Sciatic nerve (tissue), 2 donors: ENCODE results near the gene SHROOM1. TPM values are rescaled to one million over a fixed set of nuclear protein-coding genes. Genes with fewer than 3 reads are reported as not detected.

ENCODE experiments used
- ATAC-seq: fragments of 200-7000 bp; cut with Tn5 transposase; one replicate; pipeline ENCODE4 v1.9.1; 2020; ENCODE audit warnings: mild to moderate bottlenecking, moderate library complexity
- DNase-seq: peaks from one replicate; pipeline ENCODE4 v3.0.0-alpha.2; 2020; ENCODE audit warnings: low spot score
- intact Hi-C: fragments of 100-400 bp; cut with DNase I; formaldehyde crosslinking; loops from one replicate; pipeline ENCODE4 v1.14.2; 2022
- total RNA-seq: library from RNA; stranded (reverse); fragmentation: NEBNext Ultra II Directional; extraction: Animal tissue kit (Norgen Biotek cat#: 25700); gene quantifications from one replicate; pipeline ENCODE4 v1.2.1, GENCODE V29; 2021
- donor health status: DM: no; HTN: no; CAD: no.
- donor health status: DM: no; HTN: no; CAD: no.

The SHROOM1 gene
- total RNA-seq, 1 donor from 2014 or later, result 33.3 TPM

GRCh38 chr5:132854301-132854700, 23.9 kb upstream of the SHROOM1 start:
- intact Hi-C loops, result no loop called here
- ATAC-seq (no peak), DNase-seq (no peak)

GRCh38 chr5:132853790-132854189, 23.3 kb upstream of the SHROOM1 start:
- intact Hi-C loops, result no loop called here
- DNase-seq, result no peak
- no peak for ATAC-seq

- intact Hi-C loops, result no loop called here
- ATAC-seq (no peak), DNase-seq (no peak)
These were observed 22.9 kb upstream of the SHROOM1 start for GRCh38 chr5:132853323-132853722.

GRCh38 chr5:132850066-132850465, 19.6 kb upstream of the SHROOM1 start:
- intact Hi-C loops, result no loop called here
- ATAC-seq (no peak), DNase-seq (no peak)

GRCh38 chr5:132849347-132849746, 18.9 kb upstream of the SHROOM1 start:
- no peak for DNase-seq
- no peak for ATAC-seq
- intact Hi-C loops, result no loop called here

- intact Hi-C loops, result no loop called here
- DNase-seq, result no peak
These were observed 17.8 kb upstream of the SHROOM1 start for GRCh38 chr5:132848270-132848669.

GRCh38 chr5:132841305-132841704, 10.9 kb upstream of the SHROOM1 start:
- DNase-seq, result no peak
- intact Hi-C loops, result no loop called here
- no peak for ATAC-seq

More at GRCh38 chr5:132848270-132848669, 17.8 kb upstream of the SHROOM1 start:
- ATAC-seq, result no peak

- intact Hi-C loops, result no loop called here
- no peak for ATAC-seq
- DNase-seq, result no peak
These were observed 10.4 kb upstream of the SHROOM1 start for GRCh38 chr5:132840896-132841295.

GRCh38 chr5:132840313-132840712, 9.9 kb upstream of the SHROOM1 start:
- no peak for ATAC-seq
- no peak for DNase-seq
- intact Hi-C loops, result no loop called here

- intact Hi-C loops, result no loop called here
- ATAC-seq (no peak), DNase-seq (no peak)
These were observed 9.2 kb upstream of the SHROOM1 start for GRCh38 chr5:132839426-132840301.

GRCh38 chr5:132838516-132839282, 8.3 kb upstream of the SHROOM1 start:
- intact Hi-C loops, result no loop called here
- ATAC-seq (no peak), DNase-seq (no peak)

GRCh38 chr5:132837868-132838267, 7.4 kb upstream of the SHROOM1 start:
- ATAC-seq (no peak), DNase-seq (no peak)
- intact Hi-C loops, result no loop called here

- DNase-seq (no peak), ATAC-seq (no peak)
- intact Hi-C loops, result no loop called here
These were observed 6.4 kb upstream of the SHROOM1 start for GRCh38 chr5:132836852-132837251.

- ATAC-seq (no peak), DNase-seq (no peak)
- intact Hi-C loops, result no loop called here
These were observed 3.6 kb upstream of the SHROOM1 start for GRCh38 chr5:132834057-132834456.

GRCh38 chr5:132832612-132833011, 2.2 kb upstream of the SHROOM1 start:
- DNase-seq, result no peak
- ATAC-seq, result no peak
- intact Hi-C loops, result no loop called here

GRCh38 chr5:132831095-132831860, 831 bp upstream of the SHROOM1 start:
- DNase-seq (no peak), ATAC-seq (no peak)
- intact Hi-C loops, result no loop called here

- ATAC-seq, result peak; percentile 90
- intact Hi-C loops, result no loop called here
- DNase-seq, result peak; percentile 87
These were observed 558 bp downstream of the SHROOM1 start for GRCh38 chr5:132829742-132830435.

GRCh38 chr5:132828846-132829494, 1.5 kb downstream of the SHROOM1 start:
- ATAC-seq (no peak), DNase-seq (no peak)
- intact Hi-C loops, result no loop called here
